Heart right ventricle (tissue), 16 donors: ENCODE results near the gene AP4S1. TPM values are rescaled to one million over a fixed set of nuclear protein-coding genes. Genes with fewer than 3 reads are reported as not detected.

Source experiments
- ATAC-seq, 8 donors: fragments of 200-7000 bp; cut with Tn5 transposase; one replicate each; pipeline ENCODE4 v1.9.1; 2020; ENCODE audit warnings: mild to moderate bottlenecking in 8 of 8, moderate library complexity in 8 of 8, moderate number of reproducible peaks in 1 of 8
- DNase-seq, 2 donors: peaks; one replicate each; pipeline ENCODE4 v3.0.0-alpha.2; 2020
- H3K27ac ChIP-seq, 10 donors: fragments of 200-600 bp; sonication (generic) in 2 of 10; one replicate each; pipeline versions ENCODE4 v1.5.0 to v1.8.0; 2020 to 2022; ENCODE audit warnings: mild to moderate bottlenecking in 3 of 10
- H3K27me3 ChIP-seq, 7 donors: fragments of 200-600 bp; one replicate each; pipeline ENCODE4 v1.8.0; 2021 to 2022; ENCODE audit warnings: mild to moderate bottlenecking in 2 of 7
- H3K36me3 ChIP-seq, 9 donors: fragments of 200-600 bp; sonication (generic) in 1 of 9; one replicate each; pipeline versions ENCODE4 v1.5.0 to v1.8.0; 2020 to 2022; ENCODE audit warnings: mild to moderate bottlenecking in 2 of 9
- H3K4me1 ChIP-seq, 9 donors: fragments of 200-600 bp; sonication (generic) in 1 of 9; one replicate each; pipeline versions ENCODE4 v1.5.0 to v1.8.0; 2020 to 2022; ENCODE audit warnings: mild to moderate bottlenecking in 4 of 9
- H3K4me3 ChIP-seq, 10 donors: fragments of 200-600 bp; sonication (generic) in 2 of 10; one replicate each; pipeline versions ENCODE4 v1.5.0 to v1.8.0; 2020 to 2022; ENCODE audit warnings: mild to moderate bottlenecking in 7 of 10, moderate library complexity in 2 of 10
- H3K9me3 ChIP-seq, 11 donors: fragments of 200-600 bp in 10 of 11; sonication (generic) in 2 of 11; one replicate each; pipeline versions ENCODE4 v1.5.0 to v1.8.0; 2013 to 2022; ENCODE audit warnings: mild to moderate bottlenecking in 2 of 11, control low read depth in 1 of 11, moderate library complexity in 1 of 11
- WGBS, 2 donors: extraction: QIAGEN DNeasy Blood & Tissue Kit; methylation state at CpG; one replicate each; pipeline ENCODE4 v1.1.7; 2013; ENCODE audit warnings: inconsistent platforms in 1 of 2; 5-methylcytosine and 5-hydroxymethylcytosine counted together
- intact Hi-C, 10 donors: fragments of 100-400 bp; cut with DNase I; formaldehyde crosslinking; loops; one replicate each; pipeline versions ENCODE4 v1.11.1 to v1.14.2; 2022
- polyA plus RNA-seq, 2 donors: library from polyadenylated mRNA; stranded (reverse); fragments of 200-250 nt; gene quantifications; one replicate each; pipeline ENCODE4 v1.2.3, GENCODE V29; 2013
- total RNA-seq, 10 donors: library from RNA; stranded (reverse); fragmentation: NEBNext Ultra II Directional in 3 of 10; extraction: Animal tissue kit (Norgen Biotek cat#: 25700) in 3 of 10; gene quantifications; one replicate each; pipeline versions ENCODE4 v1.2.1 to v1.2.4, GENCODE V29; 2021 to 2023
- TF ChIP-seq, protein P1 (sequence below), 9 donors: fragments of 200-600 bp; sonication (generic) in 2 of 9; IDR thresholded peaks; one replicate each; pipeline versions ENCODE4 v1.5.0 to v1.8.0; 2021 to 2022; ENCODE audit warnings: antibody characterized with exemption in 9 of 9, mild to moderate bottlenecking in 5 of 9, moderate library complexity in 1 of 9
- donor health status: Arrhythmogenic right ventricular cardiomyopathy.
- donor health status: ischemic (EF 13 %, LVEDD 7.1; RV severe dilation, severe dysfunction).
- donor health status: healthy with polysubstance abuse.
- donor health status: DM: no; HTN: yes; CAD: no.
- donor health status: DM: no; HTN: no; CAD: no.
- donor health status: ischemic (EF 25% LVEDD 6.9; RV normal size, moderate dysfunction).
- donor health status: ischemic (EF 25% LVEDD 5.7; RV mildly dilated, moderate dysfunction).
- donor health status: healthy.
- donor health status: DM: yes; HTN: yes; CAD: no.
- donor health status: Ischemic cardiomyopathy.
- donor health status: ischemic (EF 35%, LVEDD 5.7; RV mildly dilated, moderate dysfunction).
- donor health status: nonischemic (EF 11% LVEDD 7.7; RV severe dilation, severe dysfunction).
- donor health status: DM: yes; HTN: yes; CAD: no.
- donor health status: PGD.
- donor health status: ischemic (EF 29% LVEDD 5.4; RV normal size, mild dysfunction).
- donor health status: nonischemic (EF 23%, LVEDD 6.1; RV moderate dilation, normal function).

The AP4S1 gene
- total and polyA plus RNA-seq, 12 donors: 6.2 to 9.4 (median 8.5) TPM

DNA sequence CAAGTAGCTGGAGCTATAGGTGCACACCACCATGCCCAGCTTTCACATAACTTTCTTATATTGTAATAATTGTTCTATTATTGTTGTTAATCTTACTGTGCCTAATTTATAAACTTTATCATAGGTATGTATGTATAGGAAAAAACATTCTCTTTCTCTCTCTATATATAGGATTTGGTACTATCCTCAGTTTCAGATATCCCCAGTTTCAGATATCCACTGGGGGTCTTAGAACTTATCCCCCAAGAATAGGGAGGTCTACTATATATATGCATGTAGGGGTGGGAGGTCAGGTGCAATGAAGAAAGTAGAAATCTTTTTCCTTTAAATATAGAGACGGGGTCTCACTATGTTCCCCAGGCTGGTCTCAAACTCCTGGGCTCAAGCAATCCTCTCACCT, 71.6 kb downstream of the AP4S1 start:
- H3K9me3 ChIP-seq: no peaks in the 10 kb centered on the region
- intact Hi-C loops: no loop called here
- H3K27ac ChIP-seq: no peak overlapping the region
- no peak overlapping the region for H3K4me3 ChIP-seq
- peaks cover 0 to 61% (median 33%) of the 10 kb centered on the region in 9 donors for H3K36me3 ChIP-seq
- no peaks in the 10 kb centered on the region for H3K27me3 ChIP-seq
- peaks cover 0 to 7% (median 1%) of the 10 kb centered on the region in 9 donors for H3K4me1 ChIP-seq
- peak in 1 of 8 donors; percentile 11 for ATAC-seq
- DNase-seq: no peak
- TF ChIP-seq, protein P1, sequence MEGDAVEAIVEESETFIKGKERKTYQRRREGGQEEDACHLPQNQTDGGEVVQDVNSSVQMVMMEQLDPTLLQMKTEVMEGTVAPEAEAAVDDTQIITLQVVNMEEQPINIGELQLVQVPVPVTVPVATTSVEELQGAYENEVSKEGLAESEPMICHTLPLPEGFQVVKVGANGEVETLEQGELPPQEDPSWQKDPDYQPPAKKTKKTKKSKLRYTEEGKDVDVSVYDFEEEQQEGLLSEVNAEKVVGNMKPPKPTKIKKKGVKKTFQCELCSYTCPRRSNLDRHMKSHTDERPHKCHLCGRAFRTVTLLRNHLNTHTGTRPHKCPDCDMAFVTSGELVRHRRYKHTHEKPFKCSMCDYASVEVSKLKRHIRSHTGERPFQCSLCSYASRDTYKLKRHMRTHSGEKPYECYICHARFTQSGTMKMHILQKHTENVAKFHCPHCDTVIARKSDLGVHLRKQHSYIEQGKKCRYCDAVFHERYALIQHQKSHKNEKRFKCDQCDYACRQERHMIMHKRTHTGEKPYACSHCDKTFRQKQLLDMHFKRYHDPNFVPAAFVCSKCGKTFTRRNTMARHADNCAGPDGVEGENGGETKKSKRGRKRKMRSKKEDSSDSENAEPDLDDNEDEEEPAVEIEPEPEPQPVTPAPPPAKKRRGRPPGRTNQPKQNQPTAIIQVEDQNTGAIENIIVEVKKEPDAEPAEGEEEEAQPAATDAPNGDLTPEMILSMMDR (IDR thresholded peaks at IDR 0.05): no peak
- WGBS, 2 donors: 100% methylated on average over 1 of the region's 1 CpG

DNA sequence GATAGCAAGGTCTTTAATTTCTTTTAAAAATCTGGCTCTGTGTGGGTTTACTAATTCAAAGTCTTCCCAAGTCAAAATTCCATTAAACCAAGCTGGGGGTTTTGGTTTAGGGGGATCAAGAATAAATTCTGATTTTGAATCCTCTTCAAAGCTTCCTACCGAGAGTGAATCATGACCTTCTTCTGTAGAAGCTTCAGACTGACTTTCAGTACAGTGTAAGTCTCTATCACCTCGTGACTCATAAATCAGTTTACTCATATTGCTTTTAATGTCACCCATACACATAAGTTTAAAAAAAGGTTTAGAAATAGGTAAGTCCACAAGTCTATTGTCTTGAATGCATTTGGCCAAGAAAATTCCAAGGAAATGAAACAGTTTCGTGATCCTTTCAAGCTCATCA, 81.3 kb downstream of the AP4S1 start:
- no peak overlapping the region for H3K27ac ChIP-seq
- 91 to 92% methylated on average over 3 of the region's 3 CpGs for WGBS, 2 donors
- ATAC-seq: no peak

DNA sequence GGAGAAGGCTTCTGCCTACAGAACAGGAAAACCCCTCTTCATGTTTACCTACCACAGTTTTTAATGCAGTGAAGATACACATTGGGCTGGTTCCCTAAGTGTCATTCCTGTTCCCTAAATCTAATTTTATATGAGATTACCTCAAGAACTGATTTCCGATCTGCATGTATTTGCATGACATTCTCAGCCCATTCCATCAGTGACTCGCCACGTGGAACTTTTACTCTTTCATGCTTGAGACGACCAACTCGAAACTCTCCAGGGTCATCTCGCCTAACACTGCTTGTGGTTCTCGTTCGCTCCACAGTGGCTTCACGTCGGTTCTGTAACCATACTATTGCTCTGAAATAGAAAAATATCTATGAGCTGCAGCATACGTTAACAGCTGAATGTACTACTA, 83.8 kb downstream of the AP4S1 start:
- ATAC-seq: no peak
- peaks cover 8 to 100% (median 79%) of the 10 kb centered on the region in 9 donors for H3K36me3 ChIP-seq
- H3K9me3 ChIP-seq: no peaks in the 10 kb centered on the region
- no peaks in the 10 kb centered on the region for H3K4me1 ChIP-seq
- no peaks in the 10 kb centered on the region for H3K27me3 ChIP-seq
- TF ChIP-seq, protein P1 (IDR thresholded peaks at IDR 0.05): no peak
- WGBS, 2 donors: 92 to 94% methylated on average over 11 of the region's 11 CpGs
- no peak for DNase-seq
- H3K27ac ChIP-seq: no peak overlapping the region
- intact Hi-C loops: loop anchor here in 1 of 10 donors (5.0 kb wide), 1 partner anchor 33 kb away; no protein-coding TSS in a partner anchor
- H3K4me3 ChIP-seq: no peak overlapping the region

More for the DNA sequence above, 81.3 kb downstream of the AP4S1 start:
- Histone ChIP-seq H3K36me3 (peaks cover 4 to 100% (median 79%) of the 10 kb centered on the region in 9 donors), H3K27me3 (no peaks in the 10 kb centered on the region), H3K9me3 (peaks cover 0 to 4% (median 0%) of the 10 kb centered on the region in 11 donors), H3K4me1 (no peaks in the 10 kb centered on the region), H3K4me3 (no peak overlapping the region)
- intact Hi-C loops: loop anchor here in 1 of 10 donors (5.0 kb wide), 1 partner anchor 36 kb away; no protein-coding TSS in a partner anchor
- TF ChIP-seq, protein P1 (IDR thresholded peaks at IDR 0.05): no peak
- DNase-seq: no peak

DNA sequence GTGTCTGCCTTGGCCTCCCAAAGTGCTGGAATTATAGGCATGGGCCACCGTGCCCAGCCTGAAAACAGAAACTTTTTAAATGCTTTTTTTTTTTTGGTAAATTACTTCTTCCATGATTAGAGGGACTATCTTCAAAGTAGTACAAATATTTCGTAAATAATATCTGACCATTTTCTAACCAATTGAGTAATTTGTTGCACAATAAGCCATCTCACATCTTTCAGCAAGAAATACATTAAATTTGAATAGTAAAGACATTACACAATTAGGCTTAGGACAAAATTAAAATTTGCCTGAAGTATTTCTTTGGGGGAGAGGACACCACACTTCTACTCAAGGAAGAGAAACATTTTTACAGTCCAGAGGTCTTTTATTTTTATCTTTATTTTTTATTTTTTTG, 85.4 kb downstream of the AP4S1 start:
- Histone ChIP-seq H3K4me3 (no peak overlapping the region), H3K27ac (no peak overlapping the region), H3K27me3 (no peaks in the 10 kb centered on the region), H3K9me3 (no peaks in the 10 kb centered on the region), H3K36me3 (peaks cover 0 to 100% (median 79%) of the 10 kb centered on the region in 9 donors), H3K4me1 (no peaks in the 10 kb centered on the region)
- TF ChIP-seq, protein P1 (IDR thresholded peaks at IDR 0.05): no peak
- ATAC-seq (no peak), DNase-seq (no peak)
- WGBS, 2 donors: 97 to 98% methylated on average over 2 of the region's 2 CpGs
- intact Hi-C loops: loop anchor here in 3 of 10 donors (5.0 to 10.0 kb wide), 2 partner anchors 36 to 234 kb away; no protein-coding TSS in a partner anchor
